ENCODE data around the gene NPC1. TPM values are rescaled to one million over a fixed set of nuclear protein-coding genes. Genes with fewer than 3 reads are reported as not detected.
"Not testable (repeated sequence)": the region's sequence is repeated elsewhere in the genome, so short reads cannot be mapped to it uniquely, and the experiment has no call there.

NPC1 gene
- total RNA-seq, 1 donor from 2014 or later, result 29.5 TPM

- no peak for DNase-seq (ENCODE audit: low read depth in 2 of 2)
Observed at GRCh38 chr18:23575309-23575651, 11.0 kb downstream of the NPC1 start.

GRCh38 chr18:23574611-23575308 is 11.5 kb downstream of the NPC1 start:
- DNase-seq (ENCODE audit: low read depth in 2 of 2), result no peak

GRCh38 chr18:23573626-23574431 is 12.5 kb downstream of the NPC1 start:
- DNase-seq (ENCODE audit: low read depth in 2 of 2), result peak in 1 of 2 donors; percentile 72

- DNase-seq (ENCODE audit: low read depth in 2 of 2), result no peak
Observed at GRCh38 chr18:23573020-23573419, 13.3 kb downstream of the NPC1 start.

GRCh38 chr18:23572570-23572969 is 13.7 kb downstream of the NPC1 start:
- no peak for DNase-seq (ENCODE audit: low read depth in 2 of 2)

GRCh38 chr18:23572012-23572411 is 14.3 kb downstream of the NPC1 start:
- no peak for DNase-seq (ENCODE audit: low read depth in 2 of 2)

GRCh38 chr18:23570912-23571504 is 15.3 kb downstream of the NPC1 start:
- no peak for DNase-seq (ENCODE audit: low read depth in 2 of 2)

GRCh38 chr18:23569299-23570063 is 16.8 kb downstream of the NPC1 start:
- DNase-seq (ENCODE audit: low read depth in 2 of 2), result no peak

GRCh38 chr18:23568281-23569138 is 17.8 kb downstream of the NPC1 start:
- DNase-seq (ENCODE audit: low read depth in 2 of 2), result peak in 1 of 2 donors; percentile 33

- DNase-seq (ENCODE audit: low read depth in 2 of 2), result no peak
Observed at GRCh38 chr18:23567671-23568070, 18.6 kb downstream of the NPC1 start.

- DNase-seq (ENCODE audit: low read depth in 2 of 2), result no peak
Observed at GRCh38 chr18:23565916-23566547, 20.3 kb downstream of the NPC1 start.

GRCh38 chr18:23563377-23564043 is 22.8 kb downstream of the NPC1 start:
- peak in 1 of 2 donors; percentile 23 for DNase-seq (ENCODE audit: low read depth in 2 of 2)

- no peak for DNase-seq (ENCODE audit: low read depth in 2 of 2)
Observed at GRCh38 chr18:23560186-23560585, 26.1 kb downstream of the NPC1 start.

GRCh38 chr18:23557511-23557910 is 28.8 kb downstream of the NPC1 start:
- DNase-seq (ENCODE audit: low read depth in 2 of 2), result not testable (repeated sequence)

- no peak for DNase-seq (ENCODE audit: low read depth in 2 of 2)
Observed at GRCh38 chr18:23556145-23556780, 30.0 kb downstream of the NPC1 start.

GRCh38 chr18:23553887-23554286 is 32.4 kb downstream of the NPC1 start:
- no peak for DNase-seq (ENCODE audit: low read depth in 2 of 2)

- DNase-seq (ENCODE audit: low read depth in 2 of 2), result no peak
Observed at GRCh38 chr18:23552505-23552904, 33.8 kb downstream of the NPC1 start.

GRCh38 chr18:23551978-23552377 is 34.3 kb downstream of the NPC1 start:
- DNase-seq (ENCODE audit: low read depth in 2 of 2), result no peak

GRCh38 chr18:23550898-23551297 is 35.4 kb downstream of the NPC1 start:
- no peak for DNase-seq (ENCODE audit: low read depth in 2 of 2)

Data from dermis microvascular lymphatic vessel endothelial cell (primary cell).